Coronary artery (tissue), 2 donors: ENCODE measurements around the gene ID4.

Experiments
- DNase-seq: peaks from one replicate; pipeline ENCODE4 v3.0.0-alpha.2; 2017; ENCODE audit warnings: low spot score
- H3K27ac ChIP-seq, 2 donors: fragments of 200-600 bp; sonication (generic); one replicate each; pipeline ENCODE4 v1.5.1; 2016 to 2019
- H3K4me3 ChIP-seq: fragments of 200-600 bp; sonication (generic); 2 replicates; pipeline ENCODE4 v1.5.1; 2016; ENCODE audit warnings: mild to moderate bottlenecking, moderate library complexity
- CTCF ChIP-seq: fragments of 200-600 bp; sonication (generic); IDR thresholded peaks from one replicate; pipeline ENCODE4 v1.5.1; 2019; ENCODE audit warnings: antibody characterized with exemption

ID4 gene

GRCh38 chr6:19802656-19803055 is 34.5 kb upstream of the ID4 start:
- DNase-seq, result no peak
- H3K27ac ChIP-seq, result peak overlapping the region; percentile 51 to 91
- TF ChIP-seq CTCF, result no peak
- H3K4me3 ChIP-seq, result no peak overlapping the region

GRCh38 chr6:19803331-19804204 is 33.6 kb upstream of the ID4 start:
- no peak for TF ChIP-seq CTCF
- H3K4me3 ChIP-seq, result peak overlapping the region; percentile 72
- H3K27ac ChIP-seq, result peak overlapping the region; percentile 88 to 91
- no peak for DNase-seq

- no peak for TF ChIP-seq CTCF
- DNase-seq, result peak; percentile 99
- peak overlapping the region; percentile 72 for H3K4me3 ChIP-seq
- H3K27ac ChIP-seq, result peak overlapping the region; percentile 88 to 96
Observed at GRCh38 chr6:19804205-19805128, 32.7 kb upstream of the ID4 start.

GRCh38 chr6:19805129-19805481 is 32.1 kb upstream of the ID4 start:
- DNase-seq, result no peak
- Histone ChIP-seq H3K4me3 (peak overlapping the region; percentile 72), H3K27ac (peak overlapping the region; percentile 88 to 96)
- TF ChIP-seq CTCF, result no peak

- TF ChIP-seq CTCF, result no peak
- Histone ChIP-seq H3K4me3 (no peak overlapping the region), H3K27ac (peak overlapping the region in 1 of 2 donors; percentile 96)
- DNase-seq, result no peak
Observed at GRCh38 chr6:19806971-19807396, 30.2 kb upstream of the ID4 start.

- TF ChIP-seq CTCF, result no peak
- H3K27ac ChIP-seq, result no peak overlapping the region
- DNase-seq, result no peak
- H3K4me3 ChIP-seq, result no peak overlapping the region
Observed at GRCh38 chr6:19811397-19812079, 25.6 kb upstream of the ID4 start.
